ENCODE data around the gene OR2S2.

- TF ChIP-seq CTCF (IDR thresholded peaks at IDR 0.05; ENCODE audit: extremely low read depth in 1 of 2, insufficient read depth in 1 of 2, low read depth in 1 of 2, low read length in 2 of 2) (peak; percentile 60 to 65), EZH2 (IDR thresholded peaks at IDR 0.05; ENCODE audit: borderline replicate concordance, low read depth, low read length, severe bottlenecking) (no peak), MAX (IDR thresholded peaks at IDR 0.05; ENCODE audit: insufficient read depth, insufficient read length) (no peak), POLR2A (IDR thresholded peaks at IDR 0.05; ENCODE audit: low read depth, low read length) (peak; percentile 61), POLR2AphosphoS5 (IDR thresholded peaks at IDR 0.05; ENCODE audit: insufficient read depth, low read depth, low read length) (peak; percentile 10)
Measured at GRCh38 chr9:35910613-35911359, 47.2 kb downstream of the OR2S2 start.

All from endothelial cell of umbilical vein (primary cell).